GM18907 (cell line): ENCODE results near the gene GLB1L3.
A peak's percentile ranks its signal among the peaks of the same experiment; 100 is the strongest.
"Not testable (repeated sequence)": the region's sequence is repeated elsewhere in the genome, so short reads cannot be mapped to it uniquely, and the experiment has no call there.

Source experiments
- ATAC-seq: cut with Tn5 transposase; IDR thresholded peaks from one replicate; pipeline ENCODE4 v1.9.1; 2021; ENCODE audit warnings: mild to moderate bottlenecking, moderate library complexity; ENCODE audit not compliant: unreplicated experiment

Gene GLB1L3

DNA sequence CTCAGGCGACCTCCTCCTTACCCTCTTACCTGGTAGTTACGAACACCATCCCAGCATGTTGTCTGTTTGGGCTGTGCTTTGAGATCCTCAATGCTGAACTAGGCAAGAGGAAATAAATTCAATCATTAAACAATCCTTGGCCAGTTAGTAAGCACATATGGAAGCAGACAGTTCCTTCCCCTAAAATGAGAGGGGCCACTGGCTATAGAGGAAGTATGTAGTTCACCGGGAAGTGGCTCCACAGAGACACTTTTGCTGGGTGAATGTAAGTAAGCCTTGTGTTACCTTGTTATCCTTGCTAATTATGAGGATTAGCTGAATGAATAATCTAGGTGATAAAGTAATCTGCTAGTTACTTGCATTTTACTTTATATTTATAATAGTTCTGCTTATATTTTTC is 25.9 kb upstream of the GLB1L3 start:
- ATAC-seq: no peak

DNA sequence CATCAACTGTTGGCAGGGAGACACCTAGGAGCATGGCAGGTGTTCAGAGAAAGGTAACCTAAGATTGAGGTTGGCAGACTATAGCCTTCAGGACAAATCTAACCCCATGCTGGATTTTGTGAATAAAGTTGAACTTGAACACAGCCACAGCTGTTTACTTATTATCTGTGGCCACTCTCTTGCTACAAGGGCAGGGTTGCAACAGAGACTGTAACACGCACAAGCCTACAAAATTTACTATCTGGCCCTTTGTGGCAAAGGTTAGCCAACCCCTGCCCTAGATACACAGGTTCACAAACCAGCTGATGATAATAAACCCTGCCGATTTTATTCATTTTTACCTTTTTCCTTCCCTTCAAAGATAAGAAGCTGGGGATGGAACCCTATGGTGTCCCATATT is 25.5 kb upstream of the GLB1L3 start:
- no peak for ATAC-seq

DNA sequence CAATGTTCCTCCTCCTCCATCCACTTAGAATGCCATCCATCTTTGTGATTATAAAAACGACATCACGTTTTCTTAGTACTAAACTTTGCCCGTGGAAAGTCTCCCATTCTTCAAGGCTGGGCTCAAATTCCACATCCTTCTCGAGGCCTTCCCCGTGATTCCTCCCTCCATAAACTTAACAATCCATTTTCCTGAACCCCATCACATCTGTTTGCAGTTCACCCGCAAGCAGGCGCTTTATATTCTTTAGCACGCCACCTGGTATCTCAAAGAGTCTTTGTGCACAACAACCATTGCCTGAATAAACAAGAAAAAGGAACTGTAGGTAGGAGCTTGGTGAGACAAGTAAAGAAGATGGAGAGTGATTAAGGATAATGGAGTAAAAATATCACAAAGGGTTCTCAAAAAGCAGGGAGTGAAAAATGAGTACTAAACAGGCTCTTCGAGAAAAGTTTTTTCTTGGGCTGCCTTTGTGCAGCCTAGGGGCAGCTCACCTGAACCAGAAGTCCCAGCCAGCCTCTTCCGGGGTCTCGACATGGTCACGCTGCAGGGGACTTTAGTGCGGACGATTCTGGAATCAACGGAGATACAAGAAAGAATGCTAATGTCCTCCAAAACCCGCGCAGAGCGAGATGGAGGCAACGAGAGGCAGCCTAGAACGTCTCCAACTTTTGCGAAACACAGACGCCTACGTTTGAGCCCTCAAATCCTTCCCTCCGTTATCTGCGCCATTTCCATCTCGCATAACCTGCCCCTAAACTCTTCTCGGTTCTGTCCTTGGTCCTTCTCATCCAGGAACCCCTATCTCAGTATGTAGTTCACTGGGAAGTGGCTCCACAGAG is 23.6 kb upstream of the GLB1L3 start:
- ATAC-seq: peak; percentile 38

DNA sequence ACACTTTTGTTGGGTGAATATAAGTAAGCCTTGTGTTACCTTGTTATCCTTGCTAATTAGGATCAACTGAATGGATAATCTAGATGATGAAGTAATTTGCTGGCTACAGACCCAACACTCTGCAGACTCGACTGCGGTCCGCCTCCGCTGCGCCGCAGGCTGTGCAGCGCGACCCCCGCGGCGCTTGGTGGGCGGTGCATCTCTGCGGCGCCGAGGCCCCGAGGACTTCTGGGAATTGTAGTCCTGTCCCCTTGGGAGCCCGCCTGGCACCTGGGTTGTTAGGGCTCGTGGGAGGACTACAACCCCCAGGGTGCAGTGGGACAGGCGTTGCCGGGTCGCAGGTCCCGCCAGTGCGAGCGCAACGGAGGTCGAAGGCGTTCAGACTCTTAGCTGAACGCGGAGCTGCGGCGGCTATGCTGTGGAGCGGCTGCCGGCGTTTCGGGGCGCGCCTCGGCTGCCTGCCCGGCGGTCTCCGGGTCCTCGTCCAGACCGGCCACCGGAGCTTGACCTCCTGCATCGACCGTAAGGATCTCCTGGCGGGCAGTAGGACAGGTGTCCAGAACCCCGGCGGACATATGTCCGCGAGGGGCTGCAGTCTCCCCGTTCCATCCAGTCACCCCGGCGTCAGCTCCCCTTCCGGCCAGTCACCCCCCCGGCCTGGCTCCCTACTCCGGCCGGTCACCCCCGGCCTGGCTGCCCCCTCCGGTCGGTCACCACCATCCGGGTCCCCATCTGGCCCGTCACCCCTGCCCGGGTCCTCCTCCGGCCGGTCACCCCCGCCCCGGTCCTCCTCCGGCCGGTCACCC is 22.8 kb upstream of the GLB1L3 start, which contains the start of the genes ACAD8 and THYN1:
Gene ACAD8 (plus strand): TSS at position 381 of the 806 bp plus-strand sequence. CDS start 33 bp downstream, at position 414.
Gene THYN1 (minus strand): TSS at position 165 of the 806 bp plus-strand sequence. CDS start 470 bp downstream, outside the sequence.
- peak; percentile 99 for ATAC-seq

DNA sequence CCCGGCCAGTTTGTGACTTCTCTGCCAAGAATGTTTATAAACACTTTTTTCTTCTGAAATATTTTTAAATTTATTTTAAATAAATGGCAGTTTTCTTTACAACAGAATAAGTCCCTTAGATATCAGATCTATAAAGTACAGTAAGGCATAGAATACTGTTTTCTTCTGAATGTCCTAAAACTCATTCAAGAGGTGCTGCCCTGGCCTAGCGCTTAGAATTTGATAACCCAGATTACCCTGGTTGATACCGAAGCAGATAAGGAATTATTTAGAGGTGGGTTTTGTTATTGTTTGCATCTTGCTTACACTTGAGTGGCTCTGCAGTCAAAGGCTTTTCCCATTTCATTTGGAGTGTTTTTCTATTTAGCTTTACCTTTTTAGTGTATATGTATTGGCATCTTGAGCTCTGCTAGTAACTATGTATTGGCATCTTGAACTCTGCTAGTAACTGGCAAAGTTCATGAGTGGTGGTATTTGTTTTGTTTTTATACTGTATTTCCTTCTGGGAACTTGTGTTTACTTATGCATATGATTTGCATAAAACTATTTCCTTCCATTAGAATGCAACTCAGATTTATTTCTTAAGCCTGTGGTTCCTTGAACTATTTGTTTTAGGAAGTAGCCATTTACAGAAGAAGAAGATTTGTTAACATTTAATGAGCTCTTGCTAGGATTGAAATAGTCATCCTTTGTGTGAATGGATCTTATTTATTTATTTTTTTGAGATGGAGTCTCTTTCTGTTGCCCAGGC is 21.6 kb upstream of the GLB1L3 start:
- no peak for ATAC-seq

DNA sequence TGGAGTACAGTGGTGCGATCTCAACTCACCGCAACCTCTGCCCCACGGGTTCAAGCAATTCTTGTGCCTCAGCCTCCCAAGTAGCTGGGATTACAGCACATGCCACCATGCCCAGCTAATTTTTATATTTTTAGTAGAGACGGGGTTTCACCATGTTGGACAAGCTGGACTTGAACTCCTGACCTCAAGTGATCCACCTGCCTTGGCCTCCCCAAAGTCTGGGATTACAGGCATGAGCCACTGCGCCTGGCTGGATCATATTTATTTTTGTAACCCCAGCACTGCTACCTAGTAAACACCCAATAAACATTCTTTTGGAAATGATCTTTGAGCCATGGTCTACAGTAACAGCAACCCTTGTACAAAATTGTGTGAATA is 21.0 kb upstream of the GLB1L3 start:
- not testable (repeated sequence) for ATAC-seq

DNA sequence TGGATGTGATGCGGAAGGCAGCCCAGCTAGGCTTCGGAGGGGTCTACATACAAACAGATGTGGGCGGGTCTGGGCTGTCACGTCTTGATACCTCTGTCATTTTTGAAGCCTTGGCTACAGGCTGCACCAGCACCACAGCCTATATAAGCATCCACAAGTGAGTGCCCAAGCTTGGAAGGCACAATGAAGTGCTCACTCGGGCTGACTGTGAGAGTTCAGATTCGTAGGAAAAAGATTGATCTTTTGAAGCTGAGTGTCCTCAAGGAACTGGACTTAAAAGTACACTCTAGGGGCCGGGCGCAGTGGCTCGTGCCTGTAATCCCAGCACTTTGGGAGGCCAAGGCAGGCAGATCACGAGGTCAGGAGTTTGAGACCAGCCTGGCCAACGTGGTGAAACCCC is 19.1 kb upstream of the GLB1L3 start:
- ATAC-seq: no peak

DNA sequence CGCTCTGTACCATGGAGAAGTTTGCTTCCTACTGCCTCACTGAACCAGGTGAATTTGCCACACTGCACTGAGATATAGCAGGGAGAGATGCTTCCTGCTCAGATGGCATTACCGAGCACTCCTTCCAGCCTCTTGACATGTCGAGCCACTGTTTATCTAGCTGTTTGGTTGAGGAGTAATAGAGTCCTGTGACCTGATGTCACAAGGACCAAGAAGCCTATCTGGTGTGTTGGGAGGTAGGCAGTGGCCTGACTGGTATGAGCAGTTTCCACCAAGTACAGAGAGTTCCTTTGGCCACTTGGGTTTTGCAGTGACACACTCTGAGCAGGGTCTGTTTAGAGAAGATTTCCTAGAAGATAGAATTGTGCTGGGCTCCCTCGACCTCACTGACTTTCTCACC is 17.6 kb upstream of the GLB1L3 start:
- no peak for ATAC-seq

DNA sequence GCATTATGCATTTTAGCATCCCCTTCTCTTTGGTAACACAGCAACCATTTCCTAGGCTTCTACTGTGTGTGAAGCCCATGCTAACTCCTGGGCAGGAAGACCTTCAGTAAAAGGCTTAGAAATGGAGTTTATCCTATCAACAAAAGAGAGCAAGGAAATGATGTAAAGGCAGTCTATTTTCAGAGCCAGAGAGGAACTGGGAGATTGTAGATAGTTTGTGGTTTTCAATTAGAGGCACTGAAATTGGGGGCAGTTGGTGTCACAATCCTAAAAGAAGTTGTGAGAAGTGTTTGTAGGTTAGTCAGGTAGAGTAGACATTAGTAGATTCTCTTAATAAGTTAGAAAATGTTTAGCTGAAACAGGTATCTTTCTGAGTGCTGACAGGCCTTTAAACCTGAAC is 15.7 kb upstream of the GLB1L3 start:
- ATAC-seq: no peak

DNA sequence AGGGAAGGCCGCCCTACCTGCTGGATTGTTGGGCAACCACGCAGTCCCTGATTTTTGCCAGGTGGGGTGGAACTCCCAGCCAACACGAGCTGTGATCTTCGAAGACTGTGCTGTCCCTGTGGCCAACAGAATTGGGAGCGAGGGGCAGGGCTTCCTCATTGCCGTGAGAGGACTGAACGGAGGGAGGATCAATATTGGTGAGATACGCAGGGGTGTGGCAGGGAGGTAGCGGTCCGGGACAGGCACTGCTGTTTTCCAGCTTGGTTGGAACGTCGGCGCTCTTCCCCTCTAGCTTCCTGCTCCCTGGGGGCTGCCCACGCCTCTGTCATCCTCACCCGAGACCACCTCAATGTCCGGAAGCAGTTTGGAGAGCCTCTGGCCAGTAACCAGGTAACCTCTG is 15.2 kb upstream of the GLB1L3 start:
- no peak for ATAC-seq

DNA sequence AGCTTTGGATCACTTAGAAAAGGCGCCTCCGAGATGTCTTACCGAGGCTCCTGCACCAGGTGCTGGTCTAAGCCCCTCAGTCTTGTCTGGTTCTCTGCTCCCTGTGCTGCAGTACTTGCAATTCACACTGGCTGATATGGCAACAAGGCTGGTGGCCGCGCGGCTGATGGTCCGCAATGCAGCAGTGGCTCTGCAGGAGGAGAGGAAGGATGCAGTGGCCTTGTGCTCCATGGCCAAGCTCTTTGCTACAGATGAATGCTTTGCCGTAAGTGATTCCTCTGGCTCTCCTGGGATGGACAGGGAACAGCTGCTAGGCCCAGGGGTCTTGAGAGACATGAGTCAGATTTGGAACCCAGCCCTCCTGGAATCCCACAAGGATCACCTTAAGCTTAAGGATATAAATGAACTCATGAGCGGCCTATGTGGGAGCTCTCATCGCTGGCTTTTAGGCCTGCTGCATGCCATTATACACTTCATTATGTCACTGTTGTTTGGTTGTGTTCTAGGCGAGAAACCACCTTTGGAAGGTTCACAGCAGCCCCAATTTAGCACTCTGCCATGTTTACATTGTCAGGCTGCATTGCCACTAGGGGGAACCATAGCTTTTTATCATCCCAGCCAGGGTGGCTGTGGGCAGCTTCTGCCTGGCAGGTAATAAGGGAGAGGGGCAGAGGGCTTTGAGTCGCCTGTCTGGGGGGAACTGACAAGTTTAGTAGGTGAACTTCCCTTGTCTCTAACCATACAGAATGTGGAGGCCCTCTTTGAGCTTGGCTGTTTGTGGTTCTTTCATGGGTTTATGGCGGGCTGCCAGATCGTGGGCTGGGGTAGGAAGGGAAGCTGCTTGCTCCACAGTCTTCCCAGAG is 14.3 kb upstream of the GLB1L3 start:
- ATAC-seq: no peak

DNA sequence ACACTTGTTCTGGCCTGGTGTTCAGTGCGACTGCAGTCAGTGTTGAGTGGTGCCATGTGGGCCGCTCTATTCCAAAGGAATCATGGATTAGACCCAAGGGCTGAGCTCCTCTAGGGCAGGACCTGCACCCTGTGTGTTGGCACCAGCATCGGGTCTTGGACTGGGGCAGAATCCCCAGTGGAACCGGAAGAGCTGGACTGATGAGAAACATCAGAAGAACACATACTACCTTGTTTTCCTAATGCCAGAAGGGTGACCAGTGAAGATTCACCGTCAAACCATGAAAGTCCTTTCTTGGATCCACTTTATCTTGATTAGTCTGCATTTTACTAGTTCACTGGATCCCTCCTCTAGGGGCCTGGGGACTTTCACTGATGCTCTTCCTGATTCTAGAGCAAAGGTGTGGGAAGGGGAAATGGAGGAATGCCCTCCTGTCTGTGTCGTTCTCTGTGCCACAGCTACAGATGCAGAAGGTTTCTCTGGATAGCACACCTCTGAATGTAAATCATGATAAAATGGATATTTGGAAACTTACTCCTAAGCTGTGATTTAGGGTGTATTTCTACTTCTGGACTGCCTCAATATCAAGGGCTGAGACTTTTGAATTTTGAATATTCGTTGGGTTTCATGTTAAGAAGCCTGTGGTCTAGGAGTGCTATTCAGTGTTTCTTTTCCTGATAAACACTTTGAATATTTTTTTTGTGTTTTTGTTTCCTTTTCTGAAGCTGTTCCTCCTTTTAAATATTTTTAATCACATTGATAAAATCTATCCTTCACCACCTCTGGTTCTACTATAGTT is 11.0 kb upstream of the GLB1L3 start:
- ATAC-seq: no peak

DNA sequence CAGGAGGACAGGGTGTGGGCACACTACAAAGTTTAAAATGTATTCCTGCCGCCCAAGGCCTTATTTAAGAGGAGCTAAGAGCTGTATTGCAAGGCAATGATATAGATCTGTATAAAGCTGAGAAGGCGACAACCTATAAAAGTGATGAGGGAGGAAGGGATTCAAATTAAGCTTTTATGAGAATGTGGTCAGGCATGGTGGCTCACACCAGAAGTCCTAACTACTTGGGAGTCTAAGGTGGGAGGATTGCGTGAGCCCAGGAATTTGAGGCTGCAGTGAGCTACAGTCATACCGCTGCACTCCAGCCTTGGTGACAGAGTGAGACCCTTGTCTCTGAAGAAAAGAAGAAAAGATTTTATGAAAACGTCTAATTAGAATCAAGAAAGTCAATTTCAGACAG is 9.7 kb upstream of the GLB1L3 start:
- no peak for ATAC-seq

DNA sequence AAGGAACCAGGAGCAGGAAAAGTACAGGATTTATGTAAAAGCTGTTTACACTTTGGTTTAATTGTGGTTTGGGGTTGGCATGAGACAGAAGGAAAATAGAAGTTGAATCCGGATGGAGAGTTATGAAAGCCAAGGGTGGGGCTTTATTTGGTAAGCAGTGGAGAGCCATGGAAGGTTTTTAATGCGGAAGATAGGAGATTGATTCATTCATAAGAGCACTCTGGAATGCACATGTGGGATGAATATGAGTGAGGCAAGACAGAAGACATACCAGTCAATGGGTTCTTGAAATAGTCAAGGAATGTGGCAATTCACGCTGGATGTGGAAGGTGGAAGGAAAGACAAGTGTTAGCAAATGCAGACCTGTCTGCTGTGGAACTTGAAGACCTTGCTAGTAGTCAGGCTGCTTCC is 9.3 kb upstream of the GLB1L3 start:
- no peak for ATAC-seq

DNA sequence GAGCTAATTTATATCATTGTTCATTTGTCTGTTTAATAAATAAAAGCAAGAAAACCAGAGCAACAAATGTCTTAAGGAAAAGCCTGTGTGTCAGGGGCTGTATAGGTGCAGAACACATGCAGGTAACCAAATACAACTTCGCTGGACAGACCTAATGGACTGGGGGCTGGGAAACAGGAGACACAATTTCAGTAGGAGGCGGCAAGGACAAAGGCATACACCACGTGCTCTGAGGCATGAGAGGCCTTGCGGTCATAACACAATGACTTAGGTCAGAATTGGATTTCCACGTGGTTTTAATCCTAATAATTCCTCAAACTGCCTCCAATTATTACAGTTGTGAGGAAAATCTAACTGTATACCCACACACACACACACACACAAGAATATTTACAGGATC is 8.7 kb upstream of the GLB1L3 start:
- no peak for ATAC-seq

DNA sequence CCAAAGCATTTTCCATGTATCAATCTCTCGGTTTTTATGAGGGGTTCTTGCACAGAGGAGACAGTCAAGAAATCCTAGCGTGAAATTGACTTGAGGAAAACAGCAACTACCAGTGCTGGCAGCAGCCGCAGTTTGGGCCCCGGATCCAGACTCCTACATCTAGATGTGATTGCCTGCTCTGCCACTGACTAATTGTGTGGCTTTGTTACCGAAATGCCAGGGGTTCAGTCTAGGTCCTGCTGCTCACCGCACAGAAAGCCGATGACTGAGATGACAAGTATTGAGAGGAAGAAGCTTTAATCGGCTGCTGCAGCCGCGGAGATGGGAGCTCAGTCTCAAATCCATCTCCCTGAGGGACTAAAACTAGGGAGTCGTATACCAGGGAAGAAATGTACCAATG is 8.2 kb upstream of the GLB1L3 start:
- no peak for ATAC-seq

DNA sequence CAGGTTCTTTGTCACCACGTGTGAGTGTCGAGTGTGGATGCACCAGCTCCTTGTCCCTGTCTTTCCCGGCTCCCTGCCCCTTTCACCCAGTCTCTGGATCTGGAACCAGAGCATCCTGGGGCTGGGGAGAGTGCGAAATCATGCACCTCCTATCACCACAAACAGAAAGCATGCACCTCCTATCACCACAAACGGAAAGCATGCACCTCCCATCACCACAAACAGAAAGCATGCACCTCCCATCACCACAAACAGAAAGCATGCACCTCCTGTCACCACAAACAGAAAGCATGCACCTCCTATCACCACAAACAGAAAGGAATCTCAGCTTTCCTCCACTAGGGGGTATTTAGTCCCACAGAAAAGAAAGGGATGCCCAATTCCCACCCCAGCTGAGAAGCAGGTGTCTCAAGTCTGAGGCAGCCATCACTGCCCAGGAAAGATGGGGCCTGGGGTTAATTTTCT is 5.9 kb upstream of the GLB1L3 start:
- no peak for ATAC-seq

DNA sequence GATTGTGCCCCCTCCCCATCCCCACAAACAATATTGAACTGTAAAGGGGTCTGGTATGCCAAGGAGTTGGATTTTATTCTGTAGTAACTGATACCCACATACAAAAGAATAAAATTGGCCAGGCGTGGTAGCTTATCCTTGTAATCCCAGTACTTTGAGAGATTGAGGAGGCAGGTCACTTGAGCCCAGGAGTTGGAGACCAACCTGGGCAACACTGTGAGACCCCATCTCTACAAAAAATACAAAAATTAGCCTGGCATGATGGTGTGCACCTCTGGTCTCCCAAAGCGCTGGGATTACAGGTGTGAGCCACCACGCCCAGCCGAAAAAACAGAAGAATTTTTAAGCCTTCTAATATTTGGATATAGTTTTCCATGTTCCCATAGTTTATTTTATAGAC is 4.2 kb upstream of the GLB1L3 start:
- no peak for ATAC-seq
